Ishikawa (cell line): ENCODE data around the gene NPSR1.

Experiments used
- CEBPB ChIP-seq: IDR thresholded peaks from 2 replicates; pipeline ENCODE4 v1.6.1; 2012
- CREB1 ChIP-seq: IDR thresholded peaks from 2 replicates; pipeline ENCODE4 v1.6.1; 2012; ENCODE audit warnings: low read depth
- EGR1 ChIP-seq: IDR thresholded peaks from 2 replicates; pipeline ENCODE4 v1.6.1; 2012
- EP300 ChIP-seq: IDR thresholded peaks from 2 replicates; pipeline ENCODE4 v1.6.1; 2012; ENCODE audit warnings: borderline replicate concordance
- FOXM1 ChIP-seq: IDR thresholded peaks from 2 replicates; pipeline ENCODE4 v1.6.1; 2012; ENCODE audit warnings: low read depth, borderline replicate concordance
- MAX ChIP-seq: IDR thresholded peaks from 2 replicates; pipeline ENCODE4 v1.6.1; 2012
- NFIC ChIP-seq: IDR thresholded peaks from 2 replicates; pipeline ENCODE4 v1.6.1; 2012
- RAD21 ChIP-seq: IDR thresholded peaks from 2 replicates; pipeline ENCODE4 v1.6.1; 2012; ENCODE audit warnings: low read depth
- REST ChIP-seq: IDR thresholded peaks from 2 replicates; pipeline ENCODE4 v1.6.1; 2012; ENCODE audit warnings: low read depth, mild to moderate bottlenecking
- TAF1 ChIP-seq: IDR thresholded peaks from 2 replicates; pipeline ENCODE4 v1.6.1; 2012; ENCODE audit warnings: low read depth, mild to moderate bottlenecking
- TCF12 ChIP-seq: IDR thresholded peaks from 2 replicates; pipeline ENCODE4 v1.6.1; 2012; ENCODE audit warnings: low read depth
- TEAD4 ChIP-seq: IDR thresholded peaks from 2 replicates; pipeline ENCODE4 v1.6.1; 2012
- YY1 ChIP-seq: IDR thresholded peaks from 2 replicates; pipeline ENCODE4 v1.6.1; 2012; ENCODE audit warnings: low read depth

GRCh38 chr7:34825221-34825620 is 167.2 kb downstream of the NPSR1 start:
- TF ChIP-seq TAF1 (no peak), TEAD4 (no peak), CEBPB (no peak), EP300 (no peak), REST (no peak), MAX (no peak), FOXM1 (no peak), CREB1 (no peak), RAD21 (no peak), EGR1 (no peak), TCF12 (no peak), YY1 (no peak), NFIC (no peak)
